H9 (cell line): ENCODE measurements around the gene CNTFR. TPM values are rescaled to one million over a fixed set of nuclear protein-coding genes. Genes with fewer than 3 reads are reported as not detected.

ENCODE experiments used
- DNase-seq: peaks from one replicate; pipeline ENCODE4 v3.0.0-alpha.2; 2017
- H2AFZ ChIP-seq: one replicate; pipeline ENCODE4 v1.6.1; 2013; ENCODE audit warnings: mild to moderate bottlenecking, low read length, control low read depth, moderate library complexity
- H2AK5ac ChIP-seq: 2 replicates; pipeline ENCODE4 v1.6.1; 2013; ENCODE audit warnings: low read length, control low read depth, mixed read lengths; ENCODE audit not compliant: insufficient read length
- H2BK120ac ChIP-seq: one replicate; pipeline ENCODE4 v1.6.1; 2013; ENCODE audit warnings: low read depth, mild to moderate bottlenecking, low read length, control low read depth, inconsistent platforms; ENCODE audit not compliant: poor library complexity, severe bottlenecking
- H2BK12ac ChIP-seq: 2 replicates; pipeline ENCODE4 v1.6.1; 2013; ENCODE audit warnings: low read length, control low read depth, mixed read lengths, low read depth; ENCODE audit not compliant: insufficient read length
- H2BK15ac ChIP-seq: 2 replicates; pipeline ENCODE4 v1.6.1; 2013; ENCODE audit warnings: low read depth, low read length, control low read depth
- H2BK20ac ChIP-seq: one replicate; pipeline ENCODE4 v1.6.1; 2013; ENCODE audit warnings: low read depth, mild to moderate bottlenecking, low read length, control low read depth, inconsistent platforms; ENCODE audit not compliant: poor library complexity, severe bottlenecking
- H2BK5ac ChIP-seq: 2 replicates; pipeline ENCODE4 v1.6.1; 2013; ENCODE audit warnings: low read length, control low read depth, mixed read lengths; ENCODE audit not compliant: insufficient read length
- H3K14ac ChIP-seq: 2 replicates; pipeline ENCODE4 v1.6.1; 2013; ENCODE audit warnings: low read length, control low read depth; ENCODE audit not compliant: insufficient read depth
- H3K18ac ChIP-seq: 2 replicates; pipeline ENCODE4 v1.6.1; 2013; ENCODE audit warnings: low read depth, mild to moderate bottlenecking, mixed read lengths, low read length, control low read depth; ENCODE audit not compliant: insufficient read length
- H3K23ac ChIP-seq: 2 replicates; pipeline ENCODE4 v1.6.1; 2013; ENCODE audit warnings: low read length, control low read depth, mixed read lengths, low read depth; ENCODE audit not compliant: insufficient read length
- H3K23me2 ChIP-seq: 2 replicates; pipeline ENCODE4 v1.6.1; 2013; ENCODE audit warnings: low read depth, mild to moderate bottlenecking, mixed read lengths, low read length, control low read depth; ENCODE audit not compliant: insufficient read length, poor library complexity, severe bottlenecking
- H3K27ac ChIP-seq: 2 replicates; pipeline ENCODE4 v1.5.1; 2013; ENCODE audit warnings: low read length, control low read depth, mixed read lengths, low read depth; ENCODE audit not compliant: insufficient read length
- H3K27me3 ChIP-seq: 2 replicates; pipeline ENCODE4 v1.6.1; 2013; ENCODE audit warnings: low read length, control low read depth, inconsistent platforms; ENCODE audit not compliant: insufficient read depth
- H3K4ac ChIP-seq: 2 replicates; pipeline ENCODE4 v1.6.1; 2013; ENCODE audit warnings: low read depth, mild to moderate bottlenecking, control low read depth, inconsistent platforms, low read length, moderate library complexity
- H3K4me1 ChIP-seq: 2 replicates; pipeline ENCODE4 v1.6.1; 2013; ENCODE audit warnings: low read length, control low read depth, inconsistent platforms; ENCODE audit not compliant: insufficient read depth
- H3K4me2 ChIP-seq: 2 replicates; pipeline ENCODE4 v1.6.1; 2013; ENCODE audit warnings: low read length, control low read depth, mixed read lengths; ENCODE audit not compliant: insufficient read length, insufficient read depth
- H3K56ac ChIP-seq: 2 replicates; pipeline ENCODE4 v1.6.1; 2013; ENCODE audit warnings: low read depth, mild to moderate bottlenecking, mixed read lengths, low read length, control low read depth; ENCODE audit not compliant: insufficient read length
- H3K79me1 ChIP-seq: 2 replicates; pipeline ENCODE4 v1.6.1; 2013; ENCODE audit warnings: low read depth, mild to moderate bottlenecking, moderate library complexity, low read length, control low read depth, inconsistent platforms; ENCODE audit not compliant: insufficient read depth, poor library complexity, severe bottlenecking
- H3K79me2 ChIP-seq: 2 replicates; pipeline ENCODE4 v1.6.1; 2013; ENCODE audit warnings: low read length, control low read depth, inconsistent platforms; ENCODE audit not compliant: insufficient read depth
- H3K9ac ChIP-seq: 2 replicates; pipeline ENCODE4 v1.6.1; 2013; ENCODE audit warnings: low read length, control low read depth, mixed read lengths; ENCODE audit not compliant: insufficient read length; ENCODE audit errors: extremely low read depth
- H3K9me3 ChIP-seq: one replicate; pipeline ENCODE4 v1.6.1; 2013; ENCODE audit warnings: low read depth, low read length, inconsistent platforms; ENCODE audit not compliant: control insufficient read depth
- H3T11ph ChIP-seq: one replicate; pipeline ENCODE4 v1.6.1; 2013; ENCODE audit warnings: mild to moderate bottlenecking, low read length, control low read depth, inconsistent platforms
- H4K20me1 ChIP-seq: one replicate; pipeline ENCODE4 v1.6.1; 2013; ENCODE audit not compliant: control insufficient read depth, insufficient read length, insufficient read depth
- H4K5ac ChIP-seq: 2 replicates; pipeline ENCODE4 v1.6.1; 2013; ENCODE audit warnings: low read depth, mild to moderate bottlenecking, mixed read lengths, low read length, control low read depth; ENCODE audit not compliant: insufficient read length
- H4K8ac ChIP-seq: replicated peaks from 2 replicates; pipeline ENCODE4 v1.6.1; 2013; ENCODE audit warnings: low read length, control low read depth, mixed read lengths, low read depth; ENCODE audit not compliant: insufficient read length
- H4K91ac ChIP-seq: 2 replicates; pipeline ENCODE4 v1.6.1; 2013; ENCODE audit warnings: low read depth, mild to moderate bottlenecking, moderate library complexity, mixed read lengths, low read length, control low read depth; ENCODE audit not compliant: insufficient read length
- H3K27ac Mint-ChIP-seq, 3 experiments: 2 replicates in 2 of 3; 3 replicates in 1 of 3; pipeline ENCODE4 v1.8.0; 2020 to 2021; ENCODE audit warnings: mixed read lengths in 3 of 3, mild to moderate bottlenecking in 1 of 3, moderate library complexity in 1 of 3
- H3K27me3 Mint-ChIP-seq: 2 replicates; pipeline ENCODE4 v1.8.0; 2021; ENCODE audit warnings: low read depth, mild to moderate bottlenecking, moderate library complexity, mixed read lengths
- H3K36me3 Mint-ChIP-seq, 3 experiments: 2 replicates in 2 of 3; 3 replicates in 1 of 3; pipeline ENCODE4 v1.8.0; 2020 to 2021; ENCODE audit warnings: low read depth in 3 of 3, mixed read lengths in 3 of 3; ENCODE audit not compliant: insufficient read depth in 1 of 3
- H3K4me1 Mint-ChIP-seq, 2 experiments: 2 replicates each; pipeline ENCODE4 v1.8.0; 2020; ENCODE audit warnings: mixed read lengths in 2 of 2
- H3K4me3 Mint-ChIP-seq, 2 experiments: 2 replicates in 1 of 2; 3 replicates in 1 of 2; pipeline ENCODE4 v1.8.0; 2020 to 2021; ENCODE audit warnings: mild to moderate bottlenecking in 2 of 2, mixed read lengths in 2 of 2, moderate library complexity in 1 of 2
- H3K9me3 Mint-ChIP-seq, 2 experiments: 2 replicates in 1 of 2; 3 replicates in 1 of 2; pipeline ENCODE4 v1.8.0; 2020; ENCODE audit warnings: mild to moderate bottlenecking in 2 of 2, mixed read lengths in 2 of 2, moderate library complexity in 1 of 2
- WGBS: extraction: QIAGEN DNeasy Blood & Tissue Kit; methylation state at CpG from one replicate; pipeline ENCODE4 v1.1.7; 2013; ENCODE audit warnings: missing lambda C conversion rate, low lambda C conversion rate, mixed read lengths; ENCODE audit not compliant: insufficient read length; ENCODE audit errors: extremely low coverage; 5-methylcytosine and 5-hydroxymethylcytosine counted together
- total RNA-seq: library from RNA; stranded (reverse); gene quantifications from 2 replicates; pipeline ENCODE4 v1.2.1, GENCODE V29; 2021
- TF ChIP-seq, protein P1 (sequence below): fragments of 200-600 bp; sonication (generic); conservative IDR thresholded peaks from 3 replicates; pipeline ENCODE4 v1.8.0; 2021; ENCODE audit warnings: antibody characterized with exemption, mild to moderate bottlenecking

CNTFR gene
- total RNA-seq, 1 experiment from 2014 or later: 0.55 TPM

DNA sequence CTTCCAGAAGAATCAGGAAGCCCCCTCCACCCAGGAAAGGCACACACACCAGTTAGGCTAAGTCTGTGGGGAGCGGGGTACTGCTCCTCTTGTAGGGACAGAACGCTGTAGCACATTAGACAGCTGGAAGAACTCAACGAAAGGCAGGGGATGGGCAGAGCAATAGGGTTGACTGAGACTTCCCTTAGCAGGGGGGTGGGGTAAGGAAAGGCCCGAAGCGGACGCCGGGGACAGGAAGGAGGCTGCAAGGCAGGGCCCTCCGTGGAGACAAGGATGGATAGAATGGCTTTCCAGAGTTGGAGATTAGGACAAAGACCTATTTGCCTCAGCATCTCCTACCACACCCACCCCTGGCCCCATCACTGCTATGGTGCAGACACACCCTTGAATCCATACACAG lies 14.3 kb downstream of the CNTFR start:
- H3K4me1 ChIP-seq: peaks cover 12% of the 10 kb centered on the region
- peaks cover 2% of the 10 kb centered on the region for H4K20me1 ChIP-seq
- peaks cover 19% of the 10 kb centered on the region for H3K27me3 ChIP-seq
- H3K9me3 ChIP-seq: no peaks in the 10 kb centered on the region
- H3K27me3 Mint-ChIP-seq: peaks cover 57% of the 10 kb centered on the region
- H3K79me1 ChIP-seq: no peaks in the 10 kb centered on the region
- H2BK120ac ChIP-seq: no peak overlapping the region
- H3T11ph ChIP-seq: no peak overlapping the region
- no peak overlapping the region for H3K27ac Mint-ChIP-seq
- H3K4me3 Mint-ChIP-seq: no peak overlapping the region
- DNase-seq: no peak
- no peak overlapping the region for H2AFZ ChIP-seq
- H3K36me3 Mint-ChIP-seq: no peaks in the 10 kb centered on the region
- H3K4me2 ChIP-seq: no peak overlapping the region
- no CpG with 5 or more reads among the region's 8 CpGs for WGBS
- H3K9me3 Mint-ChIP-seq: peaks cover 0 to 4% of the 10 kb centered on the region in 2 experiments; a peak in 1 of 5 replicates
- TF ChIP-seq, protein P1, sequence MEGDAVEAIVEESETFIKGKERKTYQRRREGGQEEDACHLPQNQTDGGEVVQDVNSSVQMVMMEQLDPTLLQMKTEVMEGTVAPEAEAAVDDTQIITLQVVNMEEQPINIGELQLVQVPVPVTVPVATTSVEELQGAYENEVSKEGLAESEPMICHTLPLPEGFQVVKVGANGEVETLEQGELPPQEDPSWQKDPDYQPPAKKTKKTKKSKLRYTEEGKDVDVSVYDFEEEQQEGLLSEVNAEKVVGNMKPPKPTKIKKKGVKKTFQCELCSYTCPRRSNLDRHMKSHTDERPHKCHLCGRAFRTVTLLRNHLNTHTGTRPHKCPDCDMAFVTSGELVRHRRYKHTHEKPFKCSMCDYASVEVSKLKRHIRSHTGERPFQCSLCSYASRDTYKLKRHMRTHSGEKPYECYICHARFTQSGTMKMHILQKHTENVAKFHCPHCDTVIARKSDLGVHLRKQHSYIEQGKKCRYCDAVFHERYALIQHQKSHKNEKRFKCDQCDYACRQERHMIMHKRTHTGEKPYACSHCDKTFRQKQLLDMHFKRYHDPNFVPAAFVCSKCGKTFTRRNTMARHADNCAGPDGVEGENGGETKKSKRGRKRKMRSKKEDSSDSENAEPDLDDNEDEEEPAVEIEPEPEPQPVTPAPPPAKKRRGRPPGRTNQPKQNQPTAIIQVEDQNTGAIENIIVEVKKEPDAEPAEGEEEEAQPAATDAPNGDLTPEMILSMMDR: no peak
- no peak overlapping the region for H2AK5ac ChIP-seq
- H3K27ac ChIP-seq: no peak overlapping the region
- H3K56ac ChIP-seq: no peak overlapping the region
- H3K4ac ChIP-seq: no peak overlapping the region
- H4K91ac ChIP-seq: no peak overlapping the region
- H3K18ac ChIP-seq: no peak overlapping the region
- no peaks in the 10 kb centered on the region for H3K79me2 ChIP-seq
- H3K9ac ChIP-seq: no peak overlapping the region
- no peak overlapping the region for H3K23ac ChIP-seq
- no peak overlapping the region for H2BK12ac ChIP-seq
- H2BK20ac ChIP-seq: no peak overlapping the region
- H4K5ac ChIP-seq: no peak overlapping the region
- peaks cover 51 to 66% of the 10 kb centered on the region in 2 experiments for H3K4me1 Mint-ChIP-seq
- no peak overlapping the region for H2BK5ac ChIP-seq
- no peak overlapping the region for H2BK15ac ChIP-seq
- H3K14ac ChIP-seq: no peak overlapping the region
- H3K23me2 ChIP-seq: peaks cover 7% of the 10 kb centered on the region
- H4K8ac ChIP-seq: no peak overlapping the region
